Common myeloid progenitor, CD34-positive (primary cell): Measurements from ENCODE around the gene DDX60.
"Not testable (repeated sequence)": the region's sequence is repeated elsewhere in the genome, so short reads cannot be mapped to it uniquely, and the experiment has no call there.

ENCODE experiments used
- CTCF ChIA-PET: fragments of 350-600 bp; sonication (Branson Sonifier 250); formaldehyde crosslinking; loops from one replicate; lab custom pipeline; 2021; ENCODE audit warnings: antibody characterized with exemption; lab: Charles Lee
- POLR2A ChIA-PET: fragments of 350-600 bp; sonication (Branson Sonifier 250); formaldehyde crosslinking; loops from one replicate; lab custom pipeline; 2021; ENCODE audit warnings: antibody characterized with exemption; lab: Charles Lee
- DNase-seq, 3 donors: peaks; one replicate each; pipeline versions ENCODE4 v3.0.0 to v3.0.0-alpha.2; 2013
- H3K27ac ChIP-seq, 2 experiments: 1 replicate in 1 of 2; 2 replicates in 1 of 2; pipeline ENCODE4 v1.7.0; 2013; ENCODE audit warnings: inconsistent platforms in 2 of 2, low read length in 2 of 2, mild to moderate bottlenecking in 2 of 2, low read depth in 1 of 2, moderate library complexity in 1 of 2; ENCODE audit not compliant: severe bottlenecking in 2 of 2, insufficient read depth in 1 of 2, poor library complexity in 1 of 2
- H3K27me3 ChIP-seq, 5 experiments: replicated peaks in 2 of 5; 1 replicate in 3 of 5; 2 replicates in 2 of 5; pipeline versions ENCODE4 v1.6.1 to v1.7.0; 2013; ENCODE audit warnings: low read length in 4 of 5, mild to moderate bottlenecking in 2 of 5, moderate library complexity in 2 of 5, inconsistent platforms in 1 of 5; ENCODE audit not compliant: insufficient read depth in 5 of 5, control insufficient read depth in 4 of 5
- H3K36me3 ChIP-seq, 4 experiments: 1 replicate in 2 of 4; 2 replicates in 2 of 4; pipeline versions ENCODE4 v1.6.1 to v1.7.0; 2013; ENCODE audit warnings: low read length in 3 of 4, control low read depth in 1 of 4, mild to moderate bottlenecking in 1 of 4; ENCODE audit not compliant: control insufficient read depth in 4 of 4, insufficient read depth in 4 of 4
- H3K4me1 ChIP-seq, 4 experiments: 1 replicate in 3 of 4; 2 replicates in 1 of 4; pipeline versions ENCODE4 v1.6.1 to v1.7.1; 2013; ENCODE audit warnings: low read length in 3 of 4, mild to moderate bottlenecking in 3 of 4, control low read depth in 1 of 4, inconsistent platforms in 1 of 4, moderate library complexity in 1 of 4; ENCODE audit not compliant: control insufficient read depth in 4 of 4, insufficient read depth in 4 of 4; ENCODE audit errors: control extremely low read depth in 1 of 4
- H3K4me3 ChIP-seq, 7 experiments: 1 replicate in 4 of 7; 2 replicates in 3 of 7; pipeline versions ENCODE4 v1.5.1 to v1.7.0; 2013; ENCODE audit warnings: mild to moderate bottlenecking in 7 of 7, low read length in 6 of 7, moderate library complexity in 6 of 7, inconsistent platforms in 2 of 7, low read depth in 2 of 7, control low read depth in 1 of 7; ENCODE audit not compliant: insufficient read depth in 4 of 7, control insufficient read depth in 1 of 7; ENCODE audit errors: extremely low read depth in 1 of 7
- H3K9me3 ChIP-seq, 5 experiments: 1 replicate in 4 of 5; 2 replicates in 1 of 5; pipeline versions ENCODE4 v1.6.1 to v1.7.1; 2013; ENCODE audit warnings: low read length in 4 of 5, mild to moderate bottlenecking in 2 of 5, inconsistent platforms in 1 of 5, low read depth in 1 of 5, moderate library complexity in 1 of 5; ENCODE audit not compliant: control insufficient read depth in 4 of 5, insufficient read depth in 2 of 5; ENCODE audit errors: control extremely low read depth in 1 of 5
- WGBS: methylation state at CpG from one replicate; pipeline ENCODE4 v1.1.5; 2013; ENCODE audit not compliant: insufficient coverage; 5-methylcytosine and 5-hydroxymethylcytosine counted together

Gene DDX60

DNA sequence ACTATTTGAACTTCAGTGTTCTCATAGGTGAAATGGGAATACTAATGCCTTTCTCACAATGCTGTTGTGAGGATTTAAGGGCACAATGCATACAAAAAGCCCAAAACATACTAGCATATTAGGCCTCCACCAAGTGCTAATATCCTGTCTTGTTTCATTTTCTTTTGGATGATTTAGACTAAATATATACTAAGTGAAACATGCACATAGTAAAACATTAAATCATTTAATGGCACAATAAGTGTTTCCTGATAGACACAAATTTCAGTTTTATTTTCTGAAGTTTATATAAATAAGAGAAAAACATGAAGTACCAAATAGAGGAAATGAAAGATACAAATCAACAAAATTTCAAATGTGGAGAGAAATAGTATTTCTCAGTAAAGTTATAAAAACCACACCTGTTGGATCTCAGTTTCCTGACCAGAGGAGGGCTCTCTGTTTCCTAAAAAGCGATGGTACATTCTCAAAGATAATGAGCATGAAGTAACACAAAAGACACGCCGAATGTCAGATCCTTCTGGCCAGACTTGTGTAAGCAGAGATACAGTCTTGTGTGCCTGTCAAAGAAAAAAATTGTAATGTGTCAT is 25.1 kb downstream of the DDX60 start:
- CTCF ChIA-PET: no interaction called here
- DNase-seq: no peak
- Histone ChIP-seq H3K4me3 (no peak overlapping the region), H3K27me3 (no peaks in the 10 kb centered on the region), H3K4me1 (no peaks in the 10 kb centered on the region), H3K9me3 (no peaks in the 10 kb centered on the region), H3K27ac (no peak overlapping the region), H3K36me3 (peaks cover 0 to 40% (median 9%) of the 10 kb centered on the region in 4 experiments)
- WGBS: 100% methylated on average over 3 of the region's 3 CpGs
- POLR2A ChIA-PET: no interaction called here

DNA sequence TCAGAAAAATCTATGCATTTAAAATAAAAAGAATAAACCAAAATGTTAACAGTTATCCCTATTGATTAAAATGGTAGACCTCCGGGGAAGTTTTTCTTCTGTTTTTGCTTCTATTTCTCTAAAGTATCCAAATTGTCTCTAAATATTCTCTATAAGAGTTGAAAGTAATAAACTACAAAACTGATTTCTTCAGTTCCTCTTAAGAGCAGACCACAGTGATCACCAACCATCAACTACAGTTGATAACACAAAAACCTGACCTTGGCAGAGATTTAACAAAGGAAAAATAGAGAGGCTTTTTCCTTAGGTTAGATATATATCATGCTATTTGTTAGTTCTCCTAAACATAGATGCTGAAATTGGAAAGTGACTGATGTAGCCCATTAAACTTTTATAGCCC is 27.3 kb downstream of the DDX60 start:
- WGBS: no CpG with 5 or more reads among the region's 1 CpG
- peaks cover 0 to 35% (median 10%) of the 10 kb centered on the region in 4 experiments for H3K36me3 ChIP-seq
- H3K27me3 ChIP-seq: no peaks in the 10 kb centered on the region
- ChIA-PET POLR2A (no interaction called here), CTCF (no interaction called here)
- DNase-seq: no peak
- no peaks in the 10 kb centered on the region for H3K4me1 ChIP-seq
- H3K4me3 ChIP-seq: no peak overlapping the region
- H3K27ac ChIP-seq: no peak overlapping the region
- H3K9me3 ChIP-seq: no peaks in the 10 kb centered on the region

DNA sequence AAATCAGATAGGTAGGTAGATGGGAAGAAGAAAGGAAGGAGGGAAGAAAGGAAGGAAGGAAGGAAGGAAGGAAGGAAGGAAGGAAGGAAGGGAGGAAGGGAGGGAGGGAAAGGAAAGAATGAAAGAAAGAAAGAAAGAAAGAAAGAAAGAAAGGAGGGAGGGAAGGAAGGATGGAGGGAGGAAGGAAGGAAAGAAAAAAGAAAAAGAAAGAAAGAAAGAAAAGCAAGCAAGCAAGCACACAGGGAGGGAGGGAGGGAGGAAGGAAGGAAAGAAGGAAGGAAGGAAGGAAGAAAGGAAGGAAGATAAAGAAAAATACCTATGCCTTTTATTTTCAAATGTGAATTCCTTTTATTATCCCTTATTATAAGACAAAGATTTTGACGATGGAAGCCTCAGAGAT is 32.7 kb downstream of the DDX60 start:
- DNase-seq, CTCF ChIA-PET, H3K9me3 ChIP-seq, H3K27me3 ChIP-seq, POLR2A ChIA-PET, H3K27ac ChIP-seq, H3K4me1 ChIP-seq, H3K4me3 ChIP-seq: not testable (repeated sequence)
- no CpG with 5 or more reads among the region's 1 CpG for WGBS
- H3K36me3 ChIP-seq: peaks cover 4 to 24% (median 6%) of the 10 kb centered on the region in 4 experiments

DNA sequence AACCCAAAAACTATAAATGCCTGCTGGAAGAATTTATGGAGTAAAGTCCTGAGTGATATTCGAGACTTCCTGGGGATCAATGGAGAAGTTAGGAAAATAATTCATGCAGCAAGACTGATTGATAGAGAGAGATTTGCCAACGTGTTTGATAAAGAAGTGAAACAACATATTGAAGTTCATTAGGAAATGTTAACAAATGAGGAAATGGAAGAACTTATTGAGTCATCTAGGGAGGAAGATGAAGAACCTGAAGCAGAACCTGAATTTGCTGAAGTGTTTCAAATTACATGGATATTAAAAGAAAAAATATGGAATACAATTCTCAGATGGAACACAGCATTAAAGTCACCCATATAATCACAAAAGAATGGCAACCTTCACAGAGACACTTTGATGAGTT is 39.0 kb downstream of the DDX60 start:
- ChIA-PET CTCF (no interaction called here), POLR2A (no interaction called here)
- Histone ChIP-seq H3K4me3 (no peak overlapping the region), H3K27me3 (no peaks in the 10 kb centered on the region), H3K27ac (no peak overlapping the region), H3K4me1 (no peaks in the 10 kb centered on the region), H3K9me3 (no peaks in the 10 kb centered on the region), H3K36me3 (peaks cover 6 to 57% (median 11%) of the 10 kb centered on the region in 4 experiments)
- DNase-seq: no peak
- WGBS: 100% methylated on average over 2 of the region's 2 CpGs

DNA sequence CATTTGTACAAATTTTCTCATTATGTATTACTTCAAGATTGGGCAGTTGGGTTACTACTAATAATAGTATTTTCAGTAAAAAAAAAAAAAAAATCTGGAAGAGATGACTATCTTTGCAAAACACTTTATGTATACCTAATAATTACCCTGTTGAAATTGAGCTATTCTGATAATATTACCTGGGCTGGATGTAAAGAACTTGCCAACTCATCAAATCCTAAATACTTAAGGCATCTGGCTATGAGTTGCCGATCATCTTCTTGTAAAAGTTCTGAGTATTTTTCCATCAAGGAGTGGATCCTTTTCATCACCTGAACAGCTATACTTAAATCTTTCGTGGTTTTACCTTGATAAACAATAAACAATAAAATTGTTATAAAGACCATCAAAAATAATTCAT is 42.7 kb downstream of the DDX60 start:
- POLR2A ChIA-PET: interaction anchor here (0.7 kb wide), 1 partner anchor 271 kb away, joined by 5 read pairs; no protein-coding TSS in a partner anchor
- Histone ChIP-seq H3K4me3 (no peak overlapping the region), H3K27ac (no peak overlapping the region), H3K27me3 (no peaks in the 10 kb centered on the region), H3K4me1 (no peaks in the 10 kb centered on the region), H3K9me3 (no peaks in the 10 kb centered on the region), H3K36me3 (peaks cover 3 to 76% (median 14%) of the 10 kb centered on the region in 4 experiments)
- WGBS: no CpG with 5 or more reads among the region's 2 CpGs
- DNase-seq: no peak
- CTCF ChIA-PET: no interaction called here

DNA sequence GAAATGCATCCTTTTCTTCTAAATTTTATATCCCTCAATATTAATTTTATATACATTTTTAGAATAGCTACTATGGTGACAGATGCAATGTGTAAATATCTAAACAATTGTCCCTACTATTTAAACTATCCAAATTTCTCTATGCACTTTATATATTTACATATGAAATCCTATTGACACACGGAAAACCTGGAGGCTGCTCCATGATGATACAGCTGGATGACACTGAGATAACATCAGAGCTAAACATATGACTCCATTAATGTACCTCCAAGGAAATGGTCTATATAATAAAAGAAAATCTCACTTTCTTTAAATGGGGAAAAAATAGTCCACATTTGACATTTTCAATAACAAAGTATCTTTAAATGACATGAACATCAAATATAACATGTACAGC is 43.7 kb downstream of the DDX60 start:
- Histone ChIP-seq H3K36me3 (peaks cover 0 to 66% (median 11%) of the 10 kb centered on the region in 4 experiments), H3K9me3 (no peaks in the 10 kb centered on the region), H3K27me3 (no peaks in the 10 kb centered on the region), H3K4me1 (no peaks in the 10 kb centered on the region), H3K4me3 (no peak overlapping the region), H3K27ac (no peak overlapping the region)
- ChIA-PET POLR2A (no interaction called here), CTCF (no interaction called here)
- no CpG with 5 or more reads among the region's 1 CpG for WGBS
- DNase-seq: no peak

DNA sequence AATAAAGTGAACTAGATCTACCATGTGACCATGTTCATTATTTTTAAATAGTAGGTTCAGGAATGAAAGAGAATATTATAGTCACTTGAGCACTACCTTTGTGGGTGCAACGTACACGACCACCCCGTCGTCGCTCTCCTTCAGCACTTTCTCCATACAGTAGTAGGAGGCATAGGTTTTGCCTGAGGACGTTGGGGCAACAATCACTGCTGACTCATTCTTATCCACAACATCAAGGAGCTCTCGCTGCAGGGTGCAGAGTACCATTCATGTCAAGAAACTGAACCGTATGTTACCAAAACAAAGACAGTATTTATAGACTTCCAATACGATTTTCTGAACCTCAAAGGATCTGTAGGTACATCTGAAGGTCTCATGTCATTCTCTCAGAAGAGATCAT is 44.7 kb downstream of the DDX60 start:
- peaks cover 0 to 58% (median 13%) of the 10 kb centered on the region in 4 experiments for H3K36me3 ChIP-seq
- H3K27me3 ChIP-seq: no peaks in the 10 kb centered on the region
- ChIA-PET CTCF (no interaction called here), POLR2A (no interaction called here)
- no peaks in the 10 kb centered on the region for H3K4me1 ChIP-seq
- no peaks in the 10 kb centered on the region for H3K9me3 ChIP-seq
- 99% methylated on average over 8 of the region's 9 CpGs for WGBS
- no peak for DNase-seq
- H3K4me3 ChIP-seq: no peak overlapping the region
- H3K27ac ChIP-seq: no peak overlapping the region
